ENCODE data around the gene COX17. TPM values are rescaled to one million over a fixed set of nuclear protein-coding genes. Genes with fewer than 3 reads are reported as not detected.

The COX17 gene
- total RNA-seq, 2 experiments from 2014 or later = 83.6 to 86.7 TPM

GRCh38 chr3:119657887-119658702 is 19.1 kb downstream of the COX17 start:
- TF ChIP-seq, protein P1, sequence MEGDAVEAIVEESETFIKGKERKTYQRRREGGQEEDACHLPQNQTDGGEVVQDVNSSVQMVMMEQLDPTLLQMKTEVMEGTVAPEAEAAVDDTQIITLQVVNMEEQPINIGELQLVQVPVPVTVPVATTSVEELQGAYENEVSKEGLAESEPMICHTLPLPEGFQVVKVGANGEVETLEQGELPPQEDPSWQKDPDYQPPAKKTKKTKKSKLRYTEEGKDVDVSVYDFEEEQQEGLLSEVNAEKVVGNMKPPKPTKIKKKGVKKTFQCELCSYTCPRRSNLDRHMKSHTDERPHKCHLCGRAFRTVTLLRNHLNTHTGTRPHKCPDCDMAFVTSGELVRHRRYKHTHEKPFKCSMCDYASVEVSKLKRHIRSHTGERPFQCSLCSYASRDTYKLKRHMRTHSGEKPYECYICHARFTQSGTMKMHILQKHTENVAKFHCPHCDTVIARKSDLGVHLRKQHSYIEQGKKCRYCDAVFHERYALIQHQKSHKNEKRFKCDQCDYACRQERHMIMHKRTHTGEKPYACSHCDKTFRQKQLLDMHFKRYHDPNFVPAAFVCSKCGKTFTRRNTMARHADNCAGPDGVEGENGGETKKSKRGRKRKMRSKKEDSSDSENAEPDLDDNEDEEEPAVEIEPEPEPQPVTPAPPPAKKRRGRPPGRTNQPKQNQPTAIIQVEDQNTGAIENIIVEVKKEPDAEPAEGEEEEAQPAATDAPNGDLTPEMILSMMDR (IDR thresholded peaks at IDR 0.05) = no peak
- ATAC-seq (no peak), DNase-seq (no peak)
- intact Hi-C loops (cut with micrococcal nuclease) = no loop called here
- Mint-ChIP-seq H3K4me1 (ENCODE audit: low read depth) (peaks cover 3% of the 10 kb centered on the region), H3K4me3 (no peak overlapping the region), H3K9me3 (no peaks in the 10 kb centered on the region), H3K36me3 (ENCODE audit: low read depth) (peaks cover 2% of the 10 kb centered on the region), H3K27ac (no peak overlapping the region), H3K27me3 (no peaks in the 10 kb centered on the region)
- POLR2A ChIA-PET = no interaction called here
- CTCF ChIA-PET = interaction anchor here (2.1 kb wide), 1 partner anchor 22 kb away, joined by 7 read pairs; no protein-coding TSS in a partner anchor

GRCh38 chr3:119653876-119654275 is 23.3 kb downstream of the COX17 start:
- TF ChIP-seq, protein P1 (IDR thresholded peaks at IDR 0.05) = no peak
- no peak overlapping the region for H3K4me3 Mint-ChIP-seq

GRCh38 chr3:119652306-119653033 is 24.7 kb downstream of the COX17 start:
- intact Hi-C loops (cut with micrococcal nuclease) = no loop called here
- ChIA-PET CTCF (no interaction called here), POLR2A (no interaction called here)
- no peak for DNase-seq
- no peaks in the 10 kb centered on the region for H3K9me3 Mint-ChIP-seq
- H3K4me1 Mint-ChIP-seq (ENCODE audit: low read depth) = no peaks in the 10 kb centered on the region
- H3K36me3 Mint-ChIP-seq (ENCODE audit: low read depth) = peaks cover 2% of the 10 kb centered on the region
- no peak overlapping the region for H3K4me3 Mint-ChIP-seq
- TF ChIP-seq, protein P1 (IDR thresholded peaks at IDR 0.05) = no peak
- no peaks in the 10 kb centered on the region for H3K27me3 Mint-ChIP-seq
- no peak overlapping the region for H3K27ac Mint-ChIP-seq
- no peak for ATAC-seq

More at GRCh38 chr3:119653876-119654275, 23.3 kb downstream of the COX17 start:
- Mint-ChIP-seq H3K36me3 (ENCODE audit: low read depth) (peaks cover 2% of the 10 kb centered on the region), H3K27me3 (no peaks in the 10 kb centered on the region), H3K4me1 (ENCODE audit: low read depth) (peaks cover 3% of the 10 kb centered on the region), H3K27ac (no peak overlapping the region), H3K9me3 (no peaks in the 10 kb centered on the region)
- ChIA-PET POLR2A (no interaction called here), CTCF (no interaction called here)
- intact Hi-C loops (cut with micrococcal nuclease) = no loop called here
- DNase-seq = no peak
- no peak for ATAC-seq

- POLR2A ChIA-PET = interaction anchor here (0.7 kb wide), 1 partner anchor 14 kb away, joined by 3 read pairs; no protein-coding TSS in a partner anchor
- TF ChIP-seq, protein P1 (IDR thresholded peaks at IDR 0.05) = no peak
Observed at GRCh38 chr3:119649761-119650160, 27.4 kb downstream of the COX17 start.

More at GRCh38 chr3:119649761-119650160, 27.4 kb downstream of the COX17 start:
- Mint-ChIP-seq H3K36me3 (ENCODE audit: low read depth) (peaks cover 6% of the 10 kb centered on the region), H3K4me1 (ENCODE audit: low read depth) (no peaks in the 10 kb centered on the region), H3K27me3 (no peaks in the 10 kb centered on the region), H3K9me3 (no peaks in the 10 kb centered on the region), H3K27ac (no peak overlapping the region), H3K4me3 (no peak overlapping the region)
- intact Hi-C loops (cut with micrococcal nuclease) = no loop called here
- no peak for DNase-seq
- CTCF ChIA-PET = interaction anchor here (1.4 kb wide), 1 partner anchor 10 kb away, joined by 4 read pairs; no protein-coding TSS in a partner anchor
- ATAC-seq = no peak

All from activated CD8-positive, alpha-beta T cell treated with anti-CD3 and anti-CD28 coated beads for 36 hours (primary cell).